ENCODE measurements around the gene ENDOV. TPM values are rescaled to one million over a fixed set of nuclear protein-coding genes. Genes with fewer than 3 reads are reported as not detected.
"Not testable (repeated sequence)": the region's sequence is repeated elsewhere in the genome, so short reads cannot be mapped to it uniquely, and the experiment has no call there.

Gene ENDOV
- total and polyA plus RNA-seq, 11 donors = 4.2 to 16.2 (median 9.4) TPM

DNA sequence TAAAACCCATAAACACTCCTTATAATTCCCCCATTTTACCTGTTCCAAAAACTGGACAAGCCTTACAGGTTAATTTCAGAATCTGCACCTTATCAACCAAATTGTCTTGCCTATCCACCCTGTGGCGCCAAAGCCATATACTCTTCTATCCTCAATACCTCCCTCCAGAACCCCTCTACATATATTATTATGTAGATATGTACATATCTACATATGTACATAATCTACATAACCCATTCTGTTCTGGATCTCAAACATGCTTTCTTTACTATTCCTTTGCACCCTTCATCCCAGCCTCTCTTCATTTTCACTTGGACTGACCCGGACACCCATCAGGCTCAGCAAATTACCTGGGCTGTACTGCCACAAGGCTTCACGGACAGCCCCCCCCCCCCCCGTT, 12.0 kb upstream of the ENDOV start:
- Histone ChIP-seq H3K36me3 (no peaks in the 10 kb centered on the region), H3K27me3 (no peaks in the 10 kb centered on the region), H3K4me1 (no peaks in the 10 kb centered on the region), H3K27ac (no peak overlapping the region), H3K4me3 (no peak overlapping the region), H3K9me3 (no peaks in the 10 kb centered on the region)
- no peak for TF ChIP-seq POLR2A (IDR thresholded peaks at IDR 0.05)
- TF ChIP-seq, protein P1, sequence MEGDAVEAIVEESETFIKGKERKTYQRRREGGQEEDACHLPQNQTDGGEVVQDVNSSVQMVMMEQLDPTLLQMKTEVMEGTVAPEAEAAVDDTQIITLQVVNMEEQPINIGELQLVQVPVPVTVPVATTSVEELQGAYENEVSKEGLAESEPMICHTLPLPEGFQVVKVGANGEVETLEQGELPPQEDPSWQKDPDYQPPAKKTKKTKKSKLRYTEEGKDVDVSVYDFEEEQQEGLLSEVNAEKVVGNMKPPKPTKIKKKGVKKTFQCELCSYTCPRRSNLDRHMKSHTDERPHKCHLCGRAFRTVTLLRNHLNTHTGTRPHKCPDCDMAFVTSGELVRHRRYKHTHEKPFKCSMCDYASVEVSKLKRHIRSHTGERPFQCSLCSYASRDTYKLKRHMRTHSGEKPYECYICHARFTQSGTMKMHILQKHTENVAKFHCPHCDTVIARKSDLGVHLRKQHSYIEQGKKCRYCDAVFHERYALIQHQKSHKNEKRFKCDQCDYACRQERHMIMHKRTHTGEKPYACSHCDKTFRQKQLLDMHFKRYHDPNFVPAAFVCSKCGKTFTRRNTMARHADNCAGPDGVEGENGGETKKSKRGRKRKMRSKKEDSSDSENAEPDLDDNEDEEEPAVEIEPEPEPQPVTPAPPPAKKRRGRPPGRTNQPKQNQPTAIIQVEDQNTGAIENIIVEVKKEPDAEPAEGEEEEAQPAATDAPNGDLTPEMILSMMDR (IDR thresholded peaks at IDR 0.05) = no peak
- intact Hi-C loops (cut with DNase I) = no loop called here
- DNase-seq = no peak
- ATAC-seq = no peak
- WGBS, 4 donors = 93 to 98% (median 93%) methylated on average over 4 of the region's 4 CpGs

DNA sequence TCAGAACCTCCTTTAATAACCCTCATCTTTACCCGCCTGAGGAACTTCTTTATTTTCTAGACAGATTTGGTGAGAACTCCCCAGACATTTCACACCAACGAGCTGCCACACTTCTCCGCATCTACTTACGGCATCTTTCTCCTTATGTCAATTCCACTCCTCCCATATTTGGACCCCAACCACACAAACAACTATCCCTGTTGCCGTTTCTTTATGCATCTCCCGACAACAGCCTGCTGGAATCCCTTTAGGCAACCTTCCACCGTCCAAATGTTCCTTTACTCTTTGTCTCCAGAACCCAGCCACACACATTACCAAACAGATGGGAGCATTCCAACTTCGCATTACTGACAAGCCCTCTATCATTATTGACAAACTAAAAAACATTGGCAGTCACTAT, 8.8 kb upstream of the ENDOV start:
- H3K27ac ChIP-seq = no peak overlapping the region
- H3K9me3 ChIP-seq = no peaks in the 10 kb centered on the region
- no peaks in the 10 kb centered on the region for H3K27me3 ChIP-seq
- DNase-seq = no peak
- no peaks in the 10 kb centered on the region for H3K4me1 ChIP-seq
- H3K36me3 ChIP-seq = no peaks in the 10 kb centered on the region
- H3K4me3 ChIP-seq = no peak overlapping the region
- intact Hi-C loops (cut with DNase I) = no loop called here
- ATAC-seq = no peak
- TF ChIP-seq, protein P1 (IDR thresholded peaks at IDR 0.05) = no peak
- no peak for TF ChIP-seq POLR2A (IDR thresholded peaks at IDR 0.05)
- 92 to 95% (median 93%) methylated on average over 8 of the region's 8 CpGs for WGBS, 4 donors

- H3K36me3 ChIP-seq; H3K27me3 ChIP-seq; DNase-seq; intact Hi-C loops (cut with DNase I); H3K4me1 ChIP-seq; ATAC-seq; H3K9me3 ChIP-seq; H3K4me3 ChIP-seq; H3K27ac ChIP-seq: not testable (repeated sequence)
- WGBS, 4 donors = 86 to 88% (median 87%) methylated on average over 5 of the region's 5 CpGs
Measured at GRCh38 chr17:80407917-80408316, 7.0 kb upstream of the ENDOV start.

DNA sequence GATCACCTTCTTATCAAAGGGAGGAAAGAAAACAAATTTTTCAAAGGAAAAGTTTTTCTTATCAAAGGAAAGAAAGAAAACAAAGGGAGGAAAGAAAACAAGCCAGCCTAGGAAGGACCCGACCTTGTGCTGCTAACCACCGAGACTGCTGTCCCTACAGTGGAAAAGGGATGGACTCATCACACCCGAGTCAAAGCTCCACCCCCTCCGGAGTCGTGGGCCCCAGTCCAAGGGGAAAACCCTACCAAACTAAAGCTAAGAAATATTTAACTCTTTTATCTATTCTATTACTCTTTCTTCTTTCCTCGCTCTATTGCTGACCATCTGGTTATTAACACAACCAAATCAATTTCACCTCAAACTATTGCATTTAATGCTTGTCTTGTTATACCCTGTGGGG, 6.1 kb upstream of the ENDOV start:
- Histone ChIP-seq H3K36me3 (no peaks in the 10 kb centered on the region), H3K27me3 (no peaks in the 10 kb centered on the region), H3K9me3 (no peaks in the 10 kb centered on the region), H3K27ac (no peak overlapping the region), H3K4me3 (no peak overlapping the region), H3K4me1 (peaks cover 0 to 5% (median 2%) of the 10 kb centered on the region in 12 donors)
- intact Hi-C loops (cut with DNase I) = no loop called here
- WGBS, 4 donors = 21 to 28% (median 25%) methylated on average over 6 of the region's 6 CpGs
- TF ChIP-seq, protein P1 (IDR thresholded peaks at IDR 0.05) = no peak
- no peak for TF ChIP-seq POLR2A (IDR thresholded peaks at IDR 0.05)
- DNase-seq (no peak), ATAC-seq (no peak)

DNA sequence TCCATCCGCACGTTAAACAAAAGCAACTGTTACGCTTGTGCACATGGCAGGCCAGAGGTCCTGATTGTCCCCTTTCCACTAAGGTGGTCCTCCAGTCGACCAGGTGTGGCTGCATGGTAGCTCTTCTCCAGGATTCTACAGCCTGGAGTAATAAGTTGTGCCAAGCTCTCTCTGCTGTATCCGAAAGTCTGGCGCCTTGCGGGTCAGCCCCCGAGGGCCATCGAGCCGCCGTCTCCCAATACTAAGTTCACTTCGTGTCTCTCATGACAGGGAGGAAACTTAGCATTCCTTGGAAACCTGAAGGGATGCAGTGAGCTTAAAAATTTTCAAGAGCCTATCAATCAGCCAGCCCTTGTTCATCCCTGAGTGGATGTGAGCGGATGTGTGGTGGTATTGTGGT, 5.3 kb upstream of the ENDOV start:
- TF ChIP-seq POLR2A (IDR thresholded peaks at IDR 0.05) = no peak
- TF ChIP-seq, protein P1 (IDR thresholded peaks at IDR 0.05) = no peak
- whole genome bisulfite sequencing, 4 donors = 90 to 93% (median 93%) methylated on average over 13 of the region's 13 CpGs
- ATAC-seq (no peak), DNase-seq (no peak)
- intact Hi-C loops (cut with DNase I) = no loop called here
- Histone ChIP-seq H3K4me3 (no peak overlapping the region), H3K36me3 (no peaks in the 10 kb centered on the region), H3K27ac (no peak overlapping the region), H3K4me1 (peaks cover 0 to 11% (median 8%) of the 10 kb centered on the region in 12 donors), H3K9me3 (no peaks in the 10 kb centered on the region), H3K27me3 (no peaks in the 10 kb centered on the region)

GRCh38 chr17:80410441-80411087, 4.4 kb upstream of the ENDOV start:
- DNase-seq; intact Hi-C loops (cut with DNase I); H3K36me3 ChIP-seq; ATAC-seq; H3K27me3 ChIP-seq; H3K27ac ChIP-seq; H3K9me3 ChIP-seq; H3K4me3 ChIP-seq: not testable (repeated sequence)
- peaks cover 0 to 13% (median 9%) of the 10 kb centered on the region in 12 donors for H3K4me1 ChIP-seq
- whole genome bisulfite sequencing, 4 donors = 79 to 89% (median 85%) methylated on average over 16 of the region's 16 CpGs
